SU-DHL-6 (cell line): Measurements from ENCODE around the gene SLC22A1.

Experiments used
- EZH2phosphoT487 ChIP-seq: fragments of 200-600 bp; sonication (generic), shearing (Covaris generic); conservative IDR thresholded peaks from 2 replicates; pipeline ENCODE4 v1.6.1; 2018; ENCODE audit warnings: mild to moderate bottlenecking, antibody characterized with exemption, low read length, moderate library complexity, mixed read lengths
- TF ChIP-seq, protein P1 (sequence below): fragments of 200-600 bp; sonication (generic); IDR thresholded peaks from one replicate; pipeline ENCODE4 v1.5.1; 2017; ENCODE audit warnings: antibody characterized with exemption, mild to moderate bottlenecking, low read length, moderate library complexity; ENCODE audit not compliant: insufficient read depth, poor library complexity, severe bottlenecking

DNA sequence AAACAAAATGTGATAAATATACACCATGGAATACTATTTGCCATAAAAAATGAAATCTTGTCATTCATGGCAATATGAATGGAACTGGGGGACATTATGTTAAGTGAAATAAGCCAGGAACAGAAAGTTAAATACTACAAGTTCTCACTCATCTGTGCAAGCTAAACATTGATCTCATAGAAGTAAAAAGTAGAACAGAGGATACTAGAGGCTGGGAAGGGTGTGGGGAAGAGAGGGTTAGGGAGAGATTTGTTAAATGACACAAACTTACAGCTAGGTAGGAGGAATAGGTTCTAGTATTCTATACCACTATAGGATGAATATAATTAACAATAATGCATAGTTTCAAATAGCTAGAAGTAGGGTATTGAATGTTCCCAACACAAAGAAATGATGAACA lies 76.0 kb downstream of the SLC22A1 start:
- TF ChIP-seq, protein P1, sequence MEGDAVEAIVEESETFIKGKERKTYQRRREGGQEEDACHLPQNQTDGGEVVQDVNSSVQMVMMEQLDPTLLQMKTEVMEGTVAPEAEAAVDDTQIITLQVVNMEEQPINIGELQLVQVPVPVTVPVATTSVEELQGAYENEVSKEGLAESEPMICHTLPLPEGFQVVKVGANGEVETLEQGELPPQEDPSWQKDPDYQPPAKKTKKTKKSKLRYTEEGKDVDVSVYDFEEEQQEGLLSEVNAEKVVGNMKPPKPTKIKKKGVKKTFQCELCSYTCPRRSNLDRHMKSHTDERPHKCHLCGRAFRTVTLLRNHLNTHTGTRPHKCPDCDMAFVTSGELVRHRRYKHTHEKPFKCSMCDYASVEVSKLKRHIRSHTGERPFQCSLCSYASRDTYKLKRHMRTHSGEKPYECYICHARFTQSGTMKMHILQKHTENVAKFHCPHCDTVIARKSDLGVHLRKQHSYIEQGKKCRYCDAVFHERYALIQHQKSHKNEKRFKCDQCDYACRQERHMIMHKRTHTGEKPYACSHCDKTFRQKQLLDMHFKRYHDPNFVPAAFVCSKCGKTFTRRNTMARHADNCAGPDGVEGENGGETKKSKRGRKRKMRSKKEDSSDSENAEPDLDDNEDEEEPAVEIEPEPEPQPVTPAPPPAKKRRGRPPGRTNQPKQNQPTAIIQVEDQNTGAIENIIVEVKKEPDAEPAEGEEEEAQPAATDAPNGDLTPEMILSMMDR: no peak
- TF ChIP-seq EZH2phosphoT487: no peak
